Skeletal muscle tissue (tissue), 4 donors: Measurements from ENCODE around the gene CORIN. TPM values are rescaled to one million over a fixed set of nuclear protein-coding genes. Genes with fewer than 3 reads are reported as not detected.
"Not testable (repeated sequence)": the region's sequence is repeated elsewhere in the genome, so short reads cannot be mapped to it uniquely, and the experiment has no call there.

ENCODE experiments used
- H3K27ac ChIP-seq: one replicate; pipeline ENCODE4 v1.7.0; 2013; ENCODE audit warnings: mild to moderate bottlenecking, low read depth, low read length, inconsistent platforms
- H3K27me3 ChIP-seq, 3 donors: one replicate each; pipeline ENCODE4 v1.7.0; 2013; ENCODE audit warnings: low read length in 3 of 3; ENCODE audit not compliant: control insufficient read depth in 3 of 3, insufficient read depth in 3 of 3
- H3K36me3 ChIP-seq, 3 donors: one replicate each; pipeline ENCODE4 v1.7.0; 2013; ENCODE audit warnings: low read length in 3 of 3; ENCODE audit not compliant: control insufficient read depth in 3 of 3, insufficient read depth in 3 of 3
- H3K4me1 ChIP-seq, 3 donors: one replicate each; pipeline ENCODE4 v1.7.0; 2013; ENCODE audit warnings: low read length in 3 of 3, mild to moderate bottlenecking in 3 of 3; ENCODE audit not compliant: control insufficient read depth in 3 of 3, insufficient read depth in 3 of 3
- H3K4me3 ChIP-seq, 3 donors: one replicate each; pipeline ENCODE4 v1.7.0; 2013; ENCODE audit warnings: low read length in 3 of 3
- H3K9ac ChIP-seq, 3 donors: one replicate each; pipeline ENCODE4 v1.7.0; 2013; ENCODE audit warnings: low read length in 3 of 3, mild to moderate bottlenecking in 3 of 3, moderate library complexity in 2 of 3, low read depth in 1 of 3
- H3K9me3 ChIP-seq, 3 donors: one replicate each; pipeline ENCODE4 v1.7.0; 2013; ENCODE audit warnings: low read length in 3 of 3; ENCODE audit not compliant: control insufficient read depth in 3 of 3
- total RNA-seq: library from RNA; depleted of rRNA; stranded (reverse); fragments of >200 nt; gene quantifications from one replicate; pipeline ENCODE4 v1.2.3, GENCODE V29; 2014
- donor health status: Osteomylitis.

Gene CORIN
- total RNA-seq, 1 donor from 2014 or later = 2.1 TPM

DNA sequence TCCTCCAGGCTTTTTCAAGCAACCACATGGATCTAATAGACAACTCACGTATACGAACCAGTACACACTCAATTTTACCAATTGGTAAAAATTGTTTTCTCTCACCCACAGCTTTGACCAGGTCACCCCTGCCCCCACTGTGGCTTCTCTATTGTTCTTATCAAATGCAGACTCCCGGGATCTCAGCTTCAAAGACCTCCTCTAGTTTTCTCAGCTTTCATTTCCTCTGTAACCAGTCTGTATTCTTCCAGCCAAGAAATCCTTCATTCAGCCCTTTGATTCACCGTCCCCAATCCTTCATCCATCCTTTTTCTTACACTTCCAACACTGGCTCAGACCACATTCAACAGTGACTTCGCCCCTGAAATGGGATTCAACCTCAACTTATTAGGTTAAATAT lies 120.7 kb downstream of the CORIN start:
- Histone ChIP-seq H3K36me3 (no peaks in the 10 kb centered on the region), H3K9ac (no peak overlapping the region), H3K4me3 (no peak overlapping the region), H3K4me1 (no peaks in the 10 kb centered on the region), H3K9me3 (no peaks in the 10 kb centered on the region), H3K27me3 (peaks cover 0 to 5% (median 4%) of the 10 kb centered on the region in 3 donors), H3K27ac (no peak overlapping the region)

GRCh38 chr4:47715716-47716416 lies 122.0 kb downstream of the CORIN start:
- Histone ChIP-seq H3K9me3 (no peaks in the 10 kb centered on the region), H3K36me3 (no peaks in the 10 kb centered on the region), H3K9ac (no peak overlapping the region), H3K27ac (no peak overlapping the region), H3K4me1 (no peaks in the 10 kb centered on the region), H3K4me3 (no peak overlapping the region), H3K27me3 (peaks cover 3 to 5% (median 4%) of the 10 kb centered on the region in 3 donors)

- H3K36me3 ChIP-seq = no peaks in the 10 kb centered on the region
- H3K4me3 ChIP-seq = no peak overlapping the region
- H3K27ac ChIP-seq = no peak overlapping the region
- peaks cover 3 to 7% (median 4%) of the 10 kb centered on the region in 3 donors for H3K27me3 ChIP-seq
- H3K9ac ChIP-seq = no peak overlapping the region
- H3K4me1 ChIP-seq = no peaks in the 10 kb centered on the region
- no peaks in the 10 kb centered on the region for H3K9me3 ChIP-seq
These were observed 123.6 kb downstream of the CORIN start for GRCh38 chr4:47714269-47714668.

DNA sequence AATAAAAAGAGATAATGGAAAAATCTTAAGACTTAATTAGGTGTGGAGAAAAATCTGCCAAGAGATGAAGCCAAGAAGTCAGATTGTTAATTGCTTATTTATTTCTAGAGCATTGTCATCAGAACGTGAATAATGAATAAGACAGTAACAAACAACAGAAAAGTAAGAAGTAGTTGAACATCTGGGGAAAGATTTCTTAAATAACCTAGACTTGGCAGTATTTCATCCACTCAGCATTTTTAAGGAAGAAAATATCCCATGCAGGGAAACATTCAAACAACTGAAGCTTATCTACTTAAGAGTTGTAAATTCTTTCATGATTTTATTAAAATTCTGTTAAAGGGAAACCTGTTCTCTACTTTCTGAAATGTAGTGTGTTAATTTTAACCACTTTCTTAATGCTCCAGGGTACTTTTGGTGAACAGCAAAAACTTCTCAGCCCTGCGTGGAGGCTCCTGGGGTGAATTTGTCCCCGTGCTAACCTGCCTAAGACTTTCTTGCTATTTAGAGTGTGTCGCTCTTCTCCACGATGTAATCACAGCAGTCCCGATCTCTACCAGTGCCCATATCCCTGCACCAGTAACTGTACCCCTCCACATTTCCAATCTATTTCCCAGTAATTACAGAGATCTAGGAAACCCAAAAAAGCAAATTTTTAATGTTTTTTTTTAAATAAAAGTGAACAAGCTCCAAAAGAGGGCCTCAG lies 124.6 kb downstream of the CORIN start:
- H3K4me3 ChIP-seq = no peak overlapping the region
- H3K27ac ChIP-seq = no peak overlapping the region
- peaks cover 3 to 7% (median 4%) of the 10 kb centered on the region in 3 donors for H3K27me3 ChIP-seq

DNA sequence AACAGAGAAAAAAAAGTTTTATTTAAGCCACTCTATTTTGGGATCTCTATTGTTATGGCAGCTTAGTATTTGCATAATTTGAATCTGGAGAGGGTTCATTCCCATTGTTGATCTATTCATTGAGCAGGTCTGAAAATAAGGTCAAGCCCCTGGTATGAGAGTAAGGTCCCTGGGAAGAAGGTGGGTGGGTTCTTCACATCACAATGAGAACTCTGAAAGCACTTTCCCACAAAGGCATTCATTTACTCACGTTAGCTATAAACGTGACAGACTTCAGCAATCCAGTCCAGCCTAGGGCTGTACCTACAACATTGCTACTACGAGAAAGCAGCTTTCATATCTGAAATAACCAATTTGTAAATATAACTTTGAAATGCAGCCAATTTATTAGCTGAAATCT lies 126.2 kb downstream of the CORIN start:
- H3K9ac ChIP-seq = no peak overlapping the region

More for the DNA sequence above, 124.6 kb downstream of the CORIN start:
- Histone ChIP-seq H3K4me1 (no peaks in the 10 kb centered on the region), H3K9me3 (no peaks in the 10 kb centered on the region), H3K9ac (no peak overlapping the region), H3K36me3 (no peaks in the 10 kb centered on the region)

GRCh38 chr4:47711183-47711582 lies 126.7 kb downstream of the CORIN start:
- no peak overlapping the region for H3K27ac ChIP-seq
- H3K4me3 ChIP-seq = no peak overlapping the region
- H3K9ac ChIP-seq = no peak overlapping the region
- no peaks in the 10 kb centered on the region for H3K36me3 ChIP-seq
- H3K27me3 ChIP-seq = peaks cover 0 to 4% (median 3%) of the 10 kb centered on the region in 3 donors
- H3K4me1 ChIP-seq = no peaks in the 10 kb centered on the region
- H3K9me3 ChIP-seq = no peaks in the 10 kb centered on the region

More for the DNA sequence above, 126.2 kb downstream of the CORIN start:
- H3K4me3 ChIP-seq = no peak overlapping the region
- H3K9me3 ChIP-seq = no peaks in the 10 kb centered on the region
- H3K27ac ChIP-seq = no peak overlapping the region
- no peaks in the 10 kb centered on the region for H3K4me1 ChIP-seq
- H3K27me3 ChIP-seq = peaks cover 0 to 4% (median 3%) of the 10 kb centered on the region in 3 donors
- no peaks in the 10 kb centered on the region for H3K36me3 ChIP-seq

DNA sequence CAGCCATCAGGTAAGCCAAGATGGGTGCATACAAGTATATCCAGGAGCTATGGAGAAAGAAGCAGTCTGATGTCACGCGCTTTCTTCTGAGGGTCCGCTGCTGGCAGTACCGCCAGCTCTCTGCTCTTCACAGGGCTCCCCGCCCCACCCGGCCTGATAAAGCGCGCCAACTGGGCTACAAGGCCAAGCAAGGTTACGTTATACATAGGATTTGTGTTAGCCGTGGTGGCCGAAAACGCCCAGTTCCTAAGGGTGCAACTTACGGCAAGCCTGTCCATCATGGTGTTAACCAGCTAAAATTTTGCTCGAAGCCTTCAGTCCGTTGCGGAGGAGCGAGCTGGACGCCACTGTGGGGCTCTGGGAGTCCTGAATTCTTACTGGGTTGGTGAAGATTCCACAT lies 131.5 kb downstream of the CORIN start:
- H3K9me3 ChIP-seq, H3K4me1 ChIP-seq, H3K36me3 ChIP-seq, H3K27ac ChIP-seq, H3K9ac ChIP-seq, H3K4me3 ChIP-seq, H3K27me3 ChIP-seq: not testable (repeated sequence)

GRCh38 chr4:47705326-47705981 lies 132.4 kb downstream of the CORIN start:
- H3K4me1 ChIP-seq = no peaks in the 10 kb centered on the region
- H3K4me3 ChIP-seq = no peak overlapping the region
- no peaks in the 10 kb centered on the region for H3K9me3 ChIP-seq
- H3K27ac ChIP-seq = no peak overlapping the region
- no peak overlapping the region for H3K9ac ChIP-seq
- peaks cover 0 to 1% (median 0%) of the 10 kb centered on the region in 3 donors for H3K27me3 ChIP-seq
- H3K36me3 ChIP-seq = no peaks in the 10 kb centered on the region

DNA sequence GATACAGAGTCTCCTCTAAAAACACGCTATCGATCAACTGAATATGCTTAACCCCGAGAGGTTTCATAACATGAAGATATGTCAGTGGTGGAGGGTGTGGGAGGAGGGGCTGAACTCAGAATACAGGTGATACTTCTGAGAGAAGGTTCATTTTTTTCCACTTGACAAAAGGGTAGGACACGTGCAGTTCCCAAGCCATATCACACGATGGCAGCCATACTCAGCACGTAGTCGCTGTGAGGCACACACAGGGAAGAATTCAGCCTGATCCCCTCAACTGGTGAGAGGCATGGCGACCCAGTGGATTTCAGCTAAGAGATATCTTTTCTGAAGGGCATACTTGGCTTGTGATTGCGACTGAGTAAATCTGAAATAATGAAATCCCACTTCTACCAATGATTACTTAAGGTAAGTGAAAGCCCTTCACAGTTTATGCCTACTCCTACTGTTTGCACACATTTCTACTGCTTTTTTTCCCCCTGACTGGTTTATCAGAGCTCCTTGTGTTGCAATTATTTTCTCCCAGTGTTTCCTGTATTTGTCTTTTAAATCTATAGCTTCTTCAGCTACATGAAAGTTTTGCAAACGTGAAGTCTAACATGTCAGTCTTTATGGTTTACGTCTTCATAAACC lies 133.1 kb downstream of the CORIN start:
- H3K4me3 ChIP-seq = no peak overlapping the region
- no peaks in the 10 kb centered on the region for H3K27me3 ChIP-seq
- H3K27ac ChIP-seq = no peak overlapping the region
- H3K4me1 ChIP-seq = no peaks in the 10 kb centered on the region
- no peaks in the 10 kb centered on the region for H3K9me3 ChIP-seq
- no peaks in the 10 kb centered on the region for H3K36me3 ChIP-seq
- no peak overlapping the region for H3K9ac ChIP-seq
